ENCODE data around the gene UBE2M.
"Not testable (repeated sequence)": the region's sequence is repeated elsewhere in the genome, so short reads cannot be mapped to it uniquely, and the experiment has no call there.

Gene UBE2M

GRCh38 chr19:58511353-58512208 is 46.8 kb downstream of the UBE2M start, which contains the start of gene SLC27A5:
SLC27A5 (minus strand) TSS chr19:58511992; CDS start chr19:58511955, 37 bp downstream.
- no peak for DNase-seq

- no peak for DNase-seq
These were observed 48.1 kb downstream of the UBE2M start for GRCh38 chr19:58510084-58510862.

- DNase-seq: no peak
These were observed 48.7 kb downstream of the UBE2M start for GRCh38 chr19:58509731-58510083.

GRCh38 chr19:58507602-58508223 is 50.7 kb downstream of the UBE2M start:
- DNase-seq: not testable (repeated sequence)

Data from fibroblast of skin of right biceps (primary cell).